WTC11 (cell line): Measurements from ENCODE around the gene CBLIF.

Source experiments
- AFF4 ChIP-seq: sonication (generic); formaldehyde crosslinking; IDR thresholded peaks from 2 replicates; pipeline ENCODE4 v1.8.1; 2023; ENCODE audit warnings: mild to moderate bottlenecking, missing genetic modification reagents, borderline replicate concordance
- CREB1 ChIP-seq: sonication (generic); formaldehyde crosslinking; IDR thresholded peaks from 2 replicates; pipeline ENCODE4 v1.8.0; 2023; ENCODE audit warnings: mild to moderate bottlenecking, missing genetic modification reagents
- CTCF ChIP-seq: fragments of 200-600 bp; IDR thresholded peaks from 2 replicates; pipeline ENCODE4 v1.8.0; 2022; ENCODE audit warnings: antibody characterized with exemption
- ELF4 ChIP-seq: sonication (generic); formaldehyde crosslinking; IDR thresholded peaks from 2 replicates; pipeline ENCODE4 v1.8.1; 2022; ENCODE audit warnings: low read depth, mild to moderate bottlenecking, moderate library complexity, missing genetic modification reagents
- ETV6 ChIP-seq: sonication (generic); formaldehyde crosslinking; IDR thresholded peaks from 2 replicates; pipeline ENCODE4 v1.8.1; 2022; ENCODE audit warnings: mild to moderate bottlenecking, missing genetic modification reagents
- GABPB1 ChIP-seq: sonication (generic); formaldehyde crosslinking; IDR thresholded peaks from 2 replicates; pipeline ENCODE4 v1.8.1; 2023; ENCODE audit warnings: mild to moderate bottlenecking, missing genetic modification reagents
- IRF1 ChIP-seq: sonication (generic); formaldehyde crosslinking; IDR thresholded peaks from 2 replicates; pipeline ENCODE4 v1.8.0; 2023; ENCODE audit warnings: missing genetic modification reagents
- NFATC4 ChIP-seq: fragments of 250-450 bp; sonication (Bioruptor Pico); IDR thresholded peaks from 2 replicates; pipeline ENCODE4 v1.9.0; 2021; ENCODE audit warnings: mild to moderate bottlenecking
- NFYB ChIP-seq: sonication (generic); formaldehyde crosslinking; conservative IDR thresholded peaks from 2 replicates; pipeline ENCODE4 v1.8.0; 2022; ENCODE audit warnings: low read depth, missing genetic modification reagents
- SP1 ChIP-seq: sonication (generic); formaldehyde crosslinking; conservative IDR thresholded peaks from 2 replicates; pipeline ENCODE4 v1.8.1; 2022; ENCODE audit warnings: missing genetic modification reagents
- STAT6 ChIP-seq: sonication (generic); formaldehyde crosslinking; conservative IDR thresholded peaks from 2 replicates; pipeline ENCODE4 v1.8.1; 2023; ENCODE audit warnings: mild to moderate bottlenecking, low read depth, missing genetic modification reagents, moderate library complexity
- ZNF512 ChIP-seq: sonication (generic); formaldehyde crosslinking; IDR thresholded peaks from 2 replicates; pipeline ENCODE4 v1.8.1; 2022; ENCODE audit warnings: missing genetic modification reagents, borderline replicate concordance

- TF ChIP-seq ETV6 (CRISPR knock-in tag): no peak
- no peak for TF ChIP-seq NFATC4
- TF ChIP-seq NFYB (CRISPR knock-in tag): no peak
- TF ChIP-seq CTCF: no peak
- no peak for TF ChIP-seq ELF4 (CRISPR knock-in tag)
- TF ChIP-seq GABPB1 (CRISPR knock-in tag): no peak
- no peak for TF ChIP-seq CREB1 (CRISPR knock-in tag)
- no peak for TF ChIP-seq ZNF512 (CRISPR knock-in tag)
- TF ChIP-seq IRF1: no peak
- TF ChIP-seq STAT6 (CRISPR knock-in tag): no peak
- no peak for TF ChIP-seq SP1 (CRISPR knock-in tag)
- no peak for TF ChIP-seq AFF4 (CRISPR knock-in tag)
Measured at GRCh38 chr11:59815754-59816153, 29.5 kb downstream of the CBLIF start.
